Activated CD8-positive, alpha-beta memory T cell treated with anti-CD3 and anti-CD28 coated beads, Interleukin-2, amount 50 U/mL, for 48 hours (primary cell): ENCODE measurements around the gene PODN.

Experiments
- DNase-seq: peaks from one replicate; pipeline ENCODE4 v3.0.0-alpha.2; 2020

The PODN gene

DNA sequence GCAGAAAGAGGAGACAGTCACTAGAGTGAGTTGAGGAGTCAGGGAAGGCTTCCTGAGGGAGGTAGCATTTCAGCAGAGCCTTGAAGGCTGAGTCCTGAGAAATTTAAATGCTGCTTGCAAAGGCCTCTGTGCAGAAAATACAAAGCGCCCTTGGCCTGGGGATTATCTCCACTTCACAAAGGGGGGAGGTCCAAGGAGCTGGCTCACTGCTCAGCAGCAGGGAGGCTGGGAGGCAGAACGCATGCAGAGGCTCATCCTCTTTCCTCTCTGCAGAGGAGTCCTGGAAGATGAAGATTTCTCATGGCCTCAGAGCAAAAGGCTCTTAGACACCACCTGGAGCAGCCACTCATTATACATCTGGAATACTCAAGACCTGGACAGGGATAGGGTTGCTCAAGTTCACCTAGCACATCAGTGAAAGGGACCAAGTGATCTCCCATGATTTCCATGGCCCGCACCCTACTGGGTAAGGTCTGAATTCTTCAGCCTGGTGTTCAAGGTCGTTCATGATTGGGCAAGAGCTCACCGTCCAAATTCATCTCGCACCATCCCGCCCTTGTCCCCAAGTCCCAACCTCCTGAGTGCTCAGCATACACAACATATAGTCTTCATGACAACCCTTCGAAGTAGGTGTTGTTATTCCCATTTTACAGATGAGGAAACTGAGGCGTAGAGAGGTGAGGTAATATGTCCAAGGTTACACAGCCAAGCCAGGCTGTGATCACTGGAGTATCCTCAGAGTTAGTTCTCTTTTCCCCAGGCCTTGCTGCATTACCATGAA lies 71.4 kb downstream of the PODN start:
- no peak for DNase-seq

DNA sequence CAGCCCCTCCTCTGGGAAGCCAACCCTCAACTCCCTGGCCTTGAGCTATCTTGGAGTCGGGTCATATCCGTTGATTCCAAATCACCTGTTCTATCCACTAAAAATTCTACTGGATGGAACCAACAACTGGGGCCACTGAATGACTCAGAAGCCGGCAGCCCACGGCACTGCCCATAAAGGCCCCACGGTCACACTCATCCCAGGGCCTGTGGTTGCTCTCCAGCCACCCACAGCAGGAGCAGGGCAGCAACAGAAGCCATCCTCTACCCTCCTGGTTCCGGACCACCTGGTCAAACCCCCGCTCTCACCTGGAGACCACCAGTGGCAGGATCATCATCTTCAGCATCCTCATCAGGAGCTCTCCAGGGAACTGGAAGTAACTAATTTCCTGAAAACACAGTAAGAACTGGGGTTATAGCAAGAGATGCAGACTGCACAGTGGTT lies 72.1 kb downstream of the PODN start:
- no peak for DNase-seq
